Neural progenitor cell (in vitro differentiated cells): ENCODE data around the gene IL2RA. TPM values are rescaled to one million over a fixed set of nuclear protein-coding genes. Genes with fewer than 3 reads are reported as not detected.
A peak's percentile ranks its signal among the peaks of the same experiment; 100 is the strongest.

Source experiments
- DNase-seq: peaks from one replicate; pipeline ENCODE4 v3.0.0-alpha.2; 2016; ENCODE audit warnings: low spot score
- H2AFZ ChIP-seq: fragments of 200-600 bp; sonication (generic); replicated peaks from 2 replicates; pipeline ENCODE4 v1.6.1; 2016; ENCODE audit warnings: antibody characterized with exemption
- H3F3A ChIP-seq: fragments of 200-600 bp; sonication (generic); 2 replicates; pipeline ENCODE4 v1.6.1; 2016; ENCODE audit warnings: antibody characterized with exemption, low read depth
- H3K27ac ChIP-seq: fragments of 200-600 bp; sonication (generic); 2 replicates; pipeline ENCODE4 v1.5.1; 2016; ENCODE audit warnings: mild to moderate bottlenecking
- H3K27me3 ChIP-seq: fragments of 200-600 bp; sonication (generic); 2 replicates; pipeline ENCODE4 v1.6.1; 2016; ENCODE audit warnings: mild to moderate bottlenecking, moderate library complexity
- H3K36me3 ChIP-seq: fragments of 200-600 bp; sonication (generic); 2 replicates; pipeline ENCODE4 v1.5.1; 2016
- H3K4me1 ChIP-seq: fragments of 200-600 bp; sonication (generic); 2 replicates; pipeline ENCODE4 v1.6.1; 2016; ENCODE audit warnings: mixed run types
- H3K4me2 ChIP-seq: fragments of 200-600 bp; sonication (generic); 2 replicates; pipeline ENCODE4 v1.6.1; 2016
- H3K4me3 ChIP-seq: fragments of 200-600 bp; sonication (generic); 2 replicates; pipeline ENCODE4 v1.5.1; 2016
- H3K79me2 ChIP-seq: fragments of 200-600 bp; sonication (generic); 2 replicates; pipeline ENCODE4 v1.6.1; 2016; ENCODE audit warnings: low read depth
- H3K9ac ChIP-seq: fragments of 200-600 bp; sonication (generic); 2 replicates; pipeline ENCODE4 v1.6.1; 2016
- H3K9me3 ChIP-seq: fragments of 200-600 bp; sonication (generic); 2 replicates; pipeline ENCODE4 v1.5.1; 2016; ENCODE audit warnings: low read depth
- H4K20me1 ChIP-seq: fragments of 200-600 bp; sonication (generic); 2 replicates; pipeline ENCODE4 v1.6.1; 2016; ENCODE audit warnings: low read depth
- H3K27ac Mint-ChIP-seq: 3 replicates; pipeline ENCODE4 v1.8.0; 2021; ENCODE audit warnings: mixed read lengths
- H3K27me3 Mint-ChIP-seq: 2 replicates; pipeline ENCODE4 v1.8.0; 2022; ENCODE audit warnings: low read depth, mild to moderate bottlenecking, inconsistent platforms, moderate library complexity, mixed read lengths; ENCODE audit not compliant: insufficient read depth
- H3K36me3 Mint-ChIP-seq: 3 replicates; pipeline ENCODE4 v1.8.0; 2021; ENCODE audit warnings: mixed read lengths
- H3K4me1 Mint-ChIP-seq: 3 replicates; pipeline ENCODE4 v1.8.0; 2021; ENCODE audit warnings: mixed read lengths
- H3K4me3 Mint-ChIP-seq: 3 replicates; pipeline ENCODE4 v1.8.0; 2021; ENCODE audit warnings: mild to moderate bottlenecking, moderate library complexity, mixed read lengths
- H3K9me3 Mint-ChIP-seq: 3 replicates; pipeline ENCODE4 v1.8.0; 2020; ENCODE audit warnings: mixed read lengths
- CTCF ChIP-seq: fragments of 200-600 bp; sonication (generic); IDR thresholded peaks from 2 replicates; pipeline ENCODE4 v1.5.1; 2017; ENCODE audit warnings: antibody characterized with exemption, mild to moderate bottlenecking
- EZH2 ChIP-seq: fragments of 200-600 bp; sonication (generic); IDR thresholded peaks from 2 replicates; pipeline ENCODE4 v1.6.1; 2017; ENCODE audit warnings: antibody characterized with exemption, mild to moderate bottlenecking, moderate library complexity
- EZH2phosphoT487 ChIP-seq: fragments of 200-600 bp; sonication (generic); IDR thresholded peaks from 2 replicates; pipeline ENCODE4 v1.6.1; 2017; ENCODE audit warnings: antibody characterized with exemption
- total RNA-seq: library from RNA; depleted of rRNA; stranded (reverse); fragments of >200 nt; gene quantifications from 2 replicates; pipeline ENCODE4 v1.2.3, GENCODE V29; 2015; ENCODE audit warnings: low replicate concordance

IL2RA gene
- total RNA-seq, 1 donor from 2014 or later = not detected

GRCh38 chr10:6047847-6048246 is 14.3 kb downstream of the IL2RA start:
- DNase-seq = no peak
- Histone ChIP-seq H3K9ac (no peak overlapping the region), H3K4me2 (no peak overlapping the region), H3K4me1 (no peaks in the 10 kb centered on the region), H3K79me2 (no peaks in the 10 kb centered on the region), H3F3A (no peaks in the 10 kb centered on the region), H3K27me3 (no peaks in the 10 kb centered on the region), H3K27ac (no peak overlapping the region), H4K20me1 (no peaks in the 10 kb centered on the region), H3K9me3 (no peaks in the 10 kb centered on the region), H3K4me3 (no peak overlapping the region), H2AFZ (no peak overlapping the region), H3K36me3 (no peaks in the 10 kb centered on the region)
- Mint-ChIP-seq H3K27me3 (peaks cover 7% of the 10 kb centered on the region), H3K4me3 (no peak overlapping the region), H3K4me1 (peaks cover 6% of the 10 kb centered on the region), H3K27ac (no peak overlapping the region), H3K9me3 (no peaks in the 10 kb centered on the region), H3K36me3 (no peaks in the 10 kb centered on the region)
- TF ChIP-seq EZH2 (no peak), CTCF (no peak), EZH2phosphoT487 (no peak)

- TF ChIP-seq CTCF (no peak), EZH2 (no peak), EZH2phosphoT487 (no peak)
- peak overlapping the region; percentile 7 for H3K4me3 Mint-ChIP-seq
- no peaks in the 10 kb centered on the region for H3K9me3 ChIP-seq
- H3K4me1 ChIP-seq = no peaks in the 10 kb centered on the region
- H3K9me3 Mint-ChIP-seq = no peaks in the 10 kb centered on the region
- H4K20me1 ChIP-seq = no peaks in the 10 kb centered on the region
- no peaks in the 10 kb centered on the region for H3K36me3 Mint-ChIP-seq
- H3K27me3 Mint-ChIP-seq = peaks cover 7% of the 10 kb centered on the region
- H3K4me2 ChIP-seq = no peak overlapping the region
- H3K4me3 ChIP-seq = no peak overlapping the region
- H2AFZ ChIP-seq = no peak overlapping the region
- peaks cover 6% of the 10 kb centered on the region for H3K4me1 Mint-ChIP-seq
- H3K27me3 ChIP-seq = no peaks in the 10 kb centered on the region
- no peaks in the 10 kb centered on the region for H3K79me2 ChIP-seq
- no peak overlapping the region for H3K27ac ChIP-seq
- no peaks in the 10 kb centered on the region for H3F3A ChIP-seq
- no peaks in the 10 kb centered on the region for H3K36me3 ChIP-seq
- no peak overlapping the region for H3K27ac Mint-ChIP-seq
- H3K9ac ChIP-seq = no peak overlapping the region
- DNase-seq = no peak
These were observed 15.2 kb downstream of the IL2RA start for GRCh38 chr10:6046773-6047611.

GRCh38 chr10:6045878-6046772 is 16.0 kb downstream of the IL2RA start:
- Histone ChIP-seq H3K27me3 (no peaks in the 10 kb centered on the region), H3K4me1 (no peaks in the 10 kb centered on the region), H3K27ac (no peak overlapping the region), H3F3A (no peaks in the 10 kb centered on the region), H3K36me3 (no peaks in the 10 kb centered on the region), H3K4me2 (no peak overlapping the region), H4K20me1 (no peaks in the 10 kb centered on the region), H3K79me2 (no peaks in the 10 kb centered on the region), H3K9ac (no peak overlapping the region), H3K4me3 (no peak overlapping the region), H3K9me3 (no peaks in the 10 kb centered on the region), H2AFZ (no peak overlapping the region)
- H3K9me3 Mint-ChIP-seq = no peaks in the 10 kb centered on the region
- no peaks in the 10 kb centered on the region for H3K36me3 Mint-ChIP-seq
- no peak overlapping the region for H3K27ac Mint-ChIP-seq
- H3K27me3 Mint-ChIP-seq = peaks cover 7% of the 10 kb centered on the region
- H3K4me1 Mint-ChIP-seq = peaks cover 6% of the 10 kb centered on the region
- no peak for DNase-seq
- peak overlapping the region; percentile 7 for H3K4me3 Mint-ChIP-seq
- no peak for TF ChIP-seq EZH2phosphoT487
- no peak for TF ChIP-seq EZH2
- no peak for TF ChIP-seq CTCF
